ENCODE data around the gene NFE2L1.
"Not testable (repeated sequence)": the region's sequence is repeated elsewhere in the genome, so short reads cannot be mapped to it uniquely, and the experiment has no call there.

Gene NFE2L1

DNA sequence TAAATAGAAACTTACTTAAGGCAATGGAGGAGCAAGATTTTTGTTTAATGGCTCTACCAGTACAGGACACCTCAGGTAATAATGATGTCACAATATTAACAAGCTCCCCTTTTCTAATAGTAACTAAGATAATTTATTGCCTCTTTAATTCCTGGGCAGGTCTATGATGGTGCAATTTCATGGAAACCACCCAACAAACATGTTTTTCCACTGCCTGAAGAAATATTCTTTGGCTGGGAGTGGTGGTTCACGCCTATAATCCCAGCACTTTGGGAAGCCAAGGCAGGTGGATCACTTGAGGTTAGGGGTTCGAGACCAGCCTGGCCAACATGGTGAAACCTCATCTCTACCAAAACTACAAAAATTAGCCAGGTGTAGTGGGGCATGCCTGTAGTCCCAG is 19.6 kb downstream of the NFE2L1 start:
- DNase-seq (ENCODE audit: low read depth in 2 of 2) = not testable (repeated sequence)

DNA sequence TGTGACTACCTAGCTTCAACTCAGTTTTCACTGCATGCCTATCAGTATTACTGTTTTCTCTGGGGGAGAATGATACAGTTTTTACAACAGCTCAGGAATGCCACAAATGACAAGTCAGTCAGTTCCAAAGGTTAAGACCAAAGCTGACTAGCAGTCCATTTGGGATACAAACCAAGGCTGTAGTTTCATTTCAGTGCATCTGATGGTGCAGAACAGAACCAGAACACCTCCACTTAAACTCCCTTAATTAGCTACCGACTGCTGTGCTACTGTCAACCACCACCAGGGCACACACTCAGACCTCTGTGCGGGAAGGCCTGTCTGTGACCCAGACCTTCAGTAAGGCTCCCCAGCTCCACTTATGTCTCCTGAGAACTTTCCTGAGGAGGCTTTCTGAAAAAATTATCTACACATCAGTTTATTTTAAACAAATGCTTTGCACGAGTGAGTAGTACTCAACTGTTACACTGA is 20.4 kb downstream of the NFE2L1 start:
- no peak for DNase-seq (ENCODE audit: low read depth in 2 of 2)

DNA sequence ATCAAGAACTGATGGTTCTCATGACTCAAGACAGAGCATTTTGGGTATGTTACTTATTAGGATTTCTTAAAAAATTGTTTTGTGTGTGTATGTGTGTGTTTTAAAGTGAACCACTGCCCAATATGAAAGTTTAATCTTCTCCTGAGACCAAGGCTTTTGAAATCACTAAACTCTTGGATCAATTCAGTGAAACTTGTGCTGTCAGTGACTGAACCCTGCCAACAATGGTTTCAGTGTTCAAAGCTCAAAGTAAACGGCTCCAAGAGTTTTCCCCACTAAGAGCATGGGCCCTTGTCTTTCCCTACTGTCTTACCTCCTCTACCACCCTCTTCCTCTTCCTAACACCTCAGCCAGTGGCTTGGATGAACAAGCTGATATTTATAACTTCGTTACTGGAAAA is 22.0 kb downstream of the NFE2L1 start:
- DNase-seq (ENCODE audit: low read depth in 2 of 2) = no peak

DNA sequence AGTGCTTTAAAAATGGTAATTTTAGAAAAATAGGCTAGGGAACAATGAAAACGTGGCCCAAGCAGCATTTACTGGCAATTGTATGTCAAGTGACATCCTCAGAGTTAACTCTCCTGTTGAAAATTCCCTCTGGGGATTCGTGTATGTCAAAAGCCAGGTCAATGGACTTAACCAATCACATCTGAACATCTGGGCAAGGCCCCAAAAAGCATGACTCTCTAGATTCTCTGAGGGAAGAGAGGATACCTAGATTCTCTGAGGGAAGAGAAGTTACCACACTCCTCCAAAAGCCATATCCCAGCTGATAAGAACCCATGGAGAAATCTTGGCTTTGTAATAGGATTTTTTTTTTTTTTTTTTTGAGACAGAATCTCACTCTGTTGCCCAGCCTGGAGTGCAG is 23.5 kb downstream of the NFE2L1 start:
- no peak for DNase-seq (ENCODE audit: low read depth in 2 of 2)

DNA sequence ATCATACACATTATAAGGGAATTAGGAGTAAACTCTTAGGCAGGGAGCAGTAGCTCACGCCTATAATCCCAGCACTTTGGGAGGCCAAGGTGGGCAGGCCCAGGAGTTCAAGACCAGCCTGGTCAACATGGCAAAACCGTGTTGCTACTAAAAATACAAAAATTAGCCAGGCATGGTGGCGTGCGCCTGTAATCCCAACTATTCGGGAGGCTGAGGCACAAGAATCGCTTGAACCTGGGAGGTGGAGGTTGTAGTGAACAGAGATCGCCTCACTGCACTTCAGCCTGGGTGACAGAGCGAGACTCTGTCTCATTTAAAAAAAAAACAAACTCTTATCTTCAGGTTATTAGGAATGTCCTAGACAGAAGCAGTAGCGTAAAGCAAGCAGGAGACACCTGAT is 24.7 kb downstream of the NFE2L1 start:
- not testable (repeated sequence) for DNase-seq (ENCODE audit: low read depth in 2 of 2)

DNA sequence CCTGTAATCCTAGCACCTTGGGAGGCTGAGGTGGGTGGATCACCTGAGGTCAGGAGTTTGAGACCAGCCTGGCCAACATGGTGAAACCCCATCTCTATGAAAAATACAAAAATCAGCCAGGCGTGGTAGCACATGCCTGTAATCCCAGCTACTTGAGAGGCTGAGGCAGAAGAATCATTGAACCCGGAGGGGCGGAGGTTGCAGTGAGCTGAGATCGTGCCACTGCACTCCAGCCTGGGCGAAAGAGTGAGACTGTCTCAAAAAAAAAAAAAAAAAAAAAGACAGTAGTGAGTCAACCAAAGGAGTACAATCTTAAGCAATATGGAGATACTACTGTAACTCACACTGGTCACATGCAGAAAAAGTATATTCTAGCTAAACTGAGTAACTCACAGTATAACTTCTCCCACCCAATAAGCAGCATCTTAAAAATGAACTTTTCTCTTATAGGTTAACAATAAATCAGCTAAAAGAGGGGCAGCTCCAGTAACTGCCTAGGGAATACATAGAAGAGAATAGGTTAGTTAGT is 25.5 kb downstream of the NFE2L1 start:
- not testable (repeated sequence) for DNase-seq (ENCODE audit: low read depth in 2 of 2)

DNA sequence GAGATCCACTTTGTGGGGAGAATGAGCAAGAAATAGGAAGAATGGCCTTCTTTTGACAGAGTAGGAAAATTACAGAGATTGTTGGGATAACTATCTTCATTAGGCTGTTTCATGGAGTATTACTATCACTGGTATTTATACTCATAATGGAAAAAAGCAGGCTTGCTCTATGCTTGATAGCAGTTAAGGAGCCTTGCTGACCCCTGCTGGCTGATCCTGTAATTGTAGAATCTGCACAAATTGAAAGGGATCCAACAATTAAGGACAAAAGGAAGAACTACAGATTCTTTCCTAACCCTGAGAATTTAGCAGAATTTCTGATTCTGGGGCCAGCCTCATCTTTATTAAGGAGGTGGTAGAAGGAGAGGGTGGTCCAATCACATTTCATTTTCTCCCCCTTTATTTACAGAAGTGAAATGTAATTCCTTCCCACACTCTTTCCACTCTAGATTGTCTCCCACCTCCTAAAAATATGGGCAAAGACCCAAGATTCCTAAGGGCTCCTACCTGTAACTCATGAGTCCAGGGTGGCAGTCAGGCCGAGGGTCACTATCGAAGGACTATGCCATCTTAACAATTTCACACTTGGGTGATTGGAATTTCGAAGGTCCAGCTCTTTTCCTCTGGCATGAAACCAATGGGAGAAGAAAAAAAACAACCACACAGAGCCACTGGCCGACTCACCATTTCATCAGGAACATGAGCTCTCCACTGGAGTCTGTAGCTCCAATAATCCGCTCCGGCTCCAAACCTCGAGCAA is 26.3 kb downstream of the NFE2L1 start:
- peak; percentile 13 to 61 for DNase-seq (ENCODE audit: low read depth in 2 of 2)

DNA sequence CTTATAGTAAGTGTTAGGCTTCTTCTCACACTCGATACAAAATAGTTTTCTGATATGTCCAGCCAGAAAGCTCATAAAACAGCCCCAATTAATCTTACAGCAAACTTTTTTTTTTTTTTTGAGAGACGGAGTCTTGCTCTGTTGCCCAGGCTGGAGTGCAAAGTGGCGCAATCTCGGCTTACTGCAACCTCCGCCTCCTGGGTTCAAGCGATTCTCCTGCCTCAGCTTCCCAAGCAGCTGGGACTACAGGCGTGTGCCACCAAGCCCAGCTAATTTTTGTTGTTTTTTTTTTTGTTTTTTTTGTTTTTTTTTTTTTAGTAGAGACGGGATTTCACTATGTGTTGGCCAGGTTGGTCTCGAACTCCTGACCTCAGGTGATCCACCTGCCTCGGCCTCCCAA is 29.0 kb downstream of the NFE2L1 start:
- DNase-seq (ENCODE audit: low read depth in 2 of 2) = not testable (repeated sequence)

DNA sequence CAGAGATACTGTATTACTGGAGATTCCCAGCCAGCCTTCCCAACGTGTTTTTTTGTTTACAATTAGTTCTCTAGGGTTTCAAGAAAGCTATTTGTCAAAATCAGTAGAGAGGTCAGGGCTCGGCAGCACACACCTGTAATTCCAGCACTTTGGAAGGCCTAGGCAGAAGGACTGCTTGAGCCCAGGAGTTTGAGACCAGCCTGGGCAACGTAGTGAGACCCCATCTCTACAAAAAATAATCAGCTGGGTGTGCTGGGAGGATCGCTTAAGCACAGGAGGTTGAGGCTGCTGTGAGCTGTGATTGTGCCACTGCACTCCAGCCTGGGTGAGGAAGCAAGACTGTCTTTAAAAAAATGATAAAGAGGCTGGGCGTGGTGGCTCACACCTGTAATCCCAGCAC is 33.7 kb downstream of the NFE2L1 start:
- no peak for DNase-seq (ENCODE audit: low read depth in 2 of 2)

DNA sequence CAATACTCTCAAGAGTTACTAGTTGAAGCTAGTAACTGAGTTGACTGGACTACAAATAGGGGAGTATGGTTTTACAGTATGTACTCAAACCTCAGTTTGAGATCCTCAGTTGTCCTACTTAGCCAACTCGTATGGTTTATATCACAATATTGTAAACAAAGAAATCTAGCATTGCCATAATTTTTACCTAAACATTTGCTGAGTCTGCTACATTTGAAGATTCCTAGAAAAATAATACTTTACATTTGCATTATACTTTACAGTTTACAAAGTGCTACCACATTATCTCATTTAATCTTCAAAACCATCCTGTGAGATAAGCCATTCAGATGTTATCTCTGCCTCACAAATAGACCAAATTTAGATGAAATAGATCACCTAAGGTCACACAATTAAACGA is 36.8 kb downstream of the NFE2L1 start:
- no peak for DNase-seq (ENCODE audit: low read depth in 2 of 2)

DNA sequence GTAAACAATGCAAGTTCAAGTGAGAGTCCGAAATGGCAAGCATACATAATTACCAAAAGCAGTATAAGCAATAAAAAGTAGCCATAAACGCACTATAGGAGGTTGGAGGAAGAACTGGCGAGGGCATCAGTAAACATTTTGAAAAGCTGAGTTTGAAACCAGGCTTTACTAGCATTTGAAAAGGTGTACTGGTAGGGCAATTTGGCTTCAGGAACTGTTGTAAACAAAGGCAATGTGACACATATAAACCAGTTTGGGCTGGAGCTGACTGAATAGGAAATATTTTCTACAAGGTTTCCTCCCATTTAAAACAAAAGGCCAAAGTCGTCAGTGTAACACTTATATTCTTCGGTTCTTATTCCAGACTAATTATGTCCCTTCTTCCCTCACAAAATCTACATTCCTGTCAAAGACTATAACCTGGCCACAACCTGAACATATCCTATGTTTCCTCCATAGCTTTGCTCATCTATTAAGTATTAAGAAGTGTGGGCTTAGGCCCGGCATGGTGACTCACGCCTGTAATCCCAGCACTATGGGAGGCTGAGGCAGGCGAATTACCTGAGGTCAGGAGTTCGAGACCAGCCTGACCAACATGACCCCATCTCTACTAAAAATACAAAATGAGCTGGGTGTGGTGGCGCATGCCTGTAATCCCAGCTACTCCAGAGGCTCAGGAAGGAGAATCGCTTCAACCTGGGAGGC is 45.3 kb downstream of the NFE2L1 start:
- DNase-seq (ENCODE audit: low read depth in 2 of 2) = no peak

DNA sequence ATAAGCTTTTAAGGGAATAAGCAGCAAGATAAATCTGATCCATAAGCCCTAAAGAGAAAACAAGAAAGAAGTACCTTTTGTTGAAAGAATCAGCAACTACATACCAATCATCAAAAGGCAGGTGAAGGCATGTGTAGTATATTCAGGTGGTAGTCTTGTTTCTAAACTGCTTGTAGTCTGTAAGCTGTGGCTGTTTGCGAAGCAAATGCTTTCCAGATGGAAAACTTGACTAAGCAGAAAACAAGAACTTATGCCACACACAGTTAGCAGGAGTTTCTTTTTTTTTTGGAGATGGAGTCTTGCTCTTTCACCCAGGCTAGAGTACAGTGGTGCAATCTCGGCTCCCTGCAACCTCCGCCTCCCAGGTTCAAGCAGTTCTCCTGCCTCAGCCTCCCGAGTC is 47.5 kb downstream of the NFE2L1 start:
- DNase-seq (ENCODE audit: low read depth in 2 of 2) = no peak

DNA sequence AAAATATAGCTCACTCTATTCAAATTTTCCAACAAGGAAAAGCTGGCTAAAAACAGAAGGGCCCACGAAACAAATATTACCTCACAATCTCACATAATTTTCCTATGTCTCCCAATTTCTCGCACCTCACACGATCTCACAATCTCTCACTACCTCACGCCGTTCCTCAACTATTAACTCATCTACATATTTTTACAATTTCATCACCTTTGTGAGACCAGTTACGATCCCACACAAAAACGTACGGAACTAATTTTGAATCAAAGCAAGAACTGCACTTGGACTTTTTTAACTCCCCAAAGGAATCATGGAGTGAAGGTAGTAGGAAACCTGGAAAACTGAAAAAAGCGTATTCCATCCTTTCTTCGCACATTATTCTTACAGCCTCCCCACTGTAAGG is 52.0 kb downstream of the NFE2L1 start:
- DNase-seq (ENCODE audit: low read depth in 2 of 2) = no peak

DNA sequence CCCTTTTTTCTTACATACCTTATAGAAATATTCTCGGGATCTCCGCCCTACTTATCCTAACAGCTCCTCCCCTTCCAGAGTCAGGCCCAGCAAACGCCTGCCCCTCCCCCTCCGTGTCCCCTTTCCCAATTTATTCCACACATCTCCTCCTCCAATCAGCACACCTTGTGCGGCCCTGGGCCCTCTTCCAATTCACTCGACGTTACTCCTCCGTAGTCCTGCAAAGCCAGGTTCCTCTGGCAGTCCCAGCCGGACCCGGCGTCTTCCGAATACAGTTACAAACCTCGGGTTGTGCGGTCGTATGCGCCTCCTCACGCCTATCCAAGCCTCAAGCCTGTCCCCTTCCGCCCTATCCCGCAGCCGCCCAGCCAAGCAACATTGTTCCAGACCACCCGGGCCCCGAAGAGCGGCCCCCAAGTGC is 52.4 kb downstream of the NFE2L1 start:
- DNase-seq (ENCODE audit: low read depth in 2 of 2) = no peak

DNA sequence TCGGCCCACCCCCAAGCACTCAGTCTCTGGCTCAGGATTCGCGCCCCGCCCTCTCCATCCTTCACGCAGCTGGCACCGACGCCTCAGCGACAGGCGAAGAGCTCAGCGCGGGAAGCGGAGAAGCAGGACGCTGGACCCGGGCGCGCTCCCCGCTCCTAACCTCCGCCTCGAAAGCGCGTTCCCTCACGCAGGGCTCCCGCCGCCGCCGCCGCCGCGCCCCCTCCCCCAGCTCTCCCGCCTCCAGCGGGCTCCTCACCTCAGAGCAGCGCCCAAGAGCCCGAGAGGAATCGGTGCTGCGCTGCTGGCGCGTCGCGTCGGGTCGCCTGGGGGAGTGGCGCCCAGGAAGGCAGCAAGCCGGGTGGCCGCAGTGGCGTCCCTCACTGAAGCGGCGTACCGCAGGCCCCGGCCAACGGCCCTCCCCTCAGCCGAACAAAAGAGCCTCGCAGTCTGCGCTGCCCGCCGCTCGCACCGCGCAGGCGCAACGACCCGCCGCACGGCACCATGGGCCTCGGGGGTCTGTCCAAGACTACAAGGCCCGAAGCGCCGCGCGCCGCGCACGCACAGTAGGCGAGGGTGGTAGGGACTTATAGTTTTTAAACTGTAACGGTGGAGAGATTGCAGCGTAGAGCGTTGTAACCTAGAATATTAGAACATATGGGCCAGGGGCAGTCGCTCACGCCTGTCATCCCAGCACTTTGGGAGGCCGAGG is 53.0 kb downstream of the NFE2L1 start, which contains the start of gene CBX1:
CBX1 (minus strand) TSS at position 467 of the 709 bp plus-strand sequence. CDS start 24,474 bp downstream, outside the sequence.
- DNase-seq (ENCODE audit: low read depth in 2 of 2) = peak; percentile 87 to 88

DNA sequence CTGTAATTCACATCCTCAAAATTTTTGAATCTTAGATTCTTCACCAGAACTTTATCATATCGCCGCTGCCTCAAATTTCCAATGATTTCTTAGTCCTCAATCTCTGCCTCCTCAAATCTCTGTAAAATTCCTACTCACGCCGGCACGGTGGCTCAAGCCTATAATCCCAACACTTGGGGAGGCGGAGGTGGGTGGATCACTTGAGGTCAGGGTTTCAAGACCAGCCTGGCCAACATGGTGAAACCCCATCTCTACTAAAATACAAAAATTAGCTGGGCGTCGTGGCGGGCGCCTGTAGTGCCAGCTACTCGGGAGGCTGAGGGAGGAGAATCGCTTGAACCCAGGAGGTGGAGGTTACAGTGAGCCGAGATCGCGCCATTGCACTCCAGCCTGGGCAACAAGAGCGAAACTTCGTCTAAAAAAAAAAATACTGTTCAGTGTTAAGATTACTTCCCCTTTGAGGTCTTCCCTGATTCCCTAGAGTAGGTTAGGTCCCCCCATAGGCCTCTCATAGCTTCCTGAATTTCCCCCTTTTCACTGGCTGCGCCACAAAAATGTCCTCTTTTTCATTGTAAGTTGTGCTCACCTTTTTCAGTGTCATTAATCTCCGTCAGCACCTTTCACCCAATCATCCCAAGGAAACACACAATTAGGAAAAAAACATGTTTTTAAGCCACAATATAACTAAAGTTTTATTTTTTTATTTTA is 54.0 kb downstream of the NFE2L1 start:
- no peak for DNase-seq (ENCODE audit: low read depth in 2 of 2)

DNA sequence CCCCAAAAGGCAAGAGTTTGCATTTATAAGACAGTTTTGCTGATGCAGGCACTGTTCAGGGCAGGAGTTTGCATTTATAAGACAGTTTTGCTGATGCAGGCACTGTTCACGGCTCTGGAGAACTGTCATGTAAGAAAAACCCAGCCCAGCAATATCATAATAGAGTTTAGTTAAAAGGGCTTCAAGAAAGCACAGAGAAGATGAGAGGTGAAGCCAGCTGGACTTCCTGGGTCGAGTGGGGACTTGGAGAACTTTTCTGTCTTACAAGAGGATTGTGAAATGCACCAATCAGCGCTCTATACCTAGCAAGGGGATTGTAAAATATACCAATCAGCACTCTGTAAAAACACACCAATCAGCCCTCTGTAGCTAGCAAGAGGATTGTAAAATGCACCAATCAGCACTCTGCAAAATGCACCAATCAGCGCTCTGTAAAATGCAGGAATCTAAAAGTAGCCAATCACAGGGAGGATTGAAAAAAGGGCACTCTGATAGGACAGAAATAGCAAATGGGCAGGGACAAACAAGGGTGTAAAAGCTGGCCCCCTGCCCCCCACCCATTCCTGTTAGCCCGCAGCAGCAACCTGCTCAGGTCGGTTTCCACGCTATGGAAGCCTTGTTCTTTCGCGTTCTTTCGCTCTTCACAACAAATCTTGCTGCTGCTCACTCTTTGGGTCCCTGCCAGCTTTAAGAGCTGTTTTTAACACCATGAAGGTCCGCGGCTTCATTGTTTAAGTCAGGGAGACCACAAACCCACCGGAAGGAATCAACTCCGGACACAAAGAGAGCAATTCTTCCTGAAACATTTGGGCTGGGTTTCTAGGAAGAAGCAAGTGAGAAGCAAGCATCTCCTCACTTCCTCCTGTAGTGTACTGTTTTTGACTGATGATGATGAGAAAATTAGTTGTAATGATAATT is 54.9 kb downstream of the NFE2L1 start:
- no peak for DNase-seq (ENCODE audit: low read depth in 2 of 2)

DNA sequence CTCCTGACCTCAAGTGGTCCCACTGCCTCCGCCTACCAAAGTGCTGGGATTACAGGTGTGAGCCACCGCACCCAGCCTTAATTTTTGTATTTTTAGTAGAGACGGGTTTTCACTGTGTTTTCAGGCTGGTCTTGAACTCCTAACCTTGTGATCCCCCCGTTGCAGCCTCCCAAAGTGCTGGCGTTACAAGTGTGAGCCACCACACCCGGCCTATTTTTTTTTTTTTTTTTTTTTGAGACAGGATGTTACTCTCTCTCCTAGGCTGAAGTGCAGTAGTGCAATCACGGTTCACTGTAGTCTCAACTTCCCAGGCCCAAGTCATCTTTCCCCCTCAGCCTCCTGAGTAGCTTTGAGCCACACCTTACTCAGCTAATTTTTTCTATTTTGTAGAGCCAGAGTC is 56.3 kb downstream of the NFE2L1 start:
- no peak for DNase-seq (ENCODE audit: low read depth in 2 of 2)

DNA sequence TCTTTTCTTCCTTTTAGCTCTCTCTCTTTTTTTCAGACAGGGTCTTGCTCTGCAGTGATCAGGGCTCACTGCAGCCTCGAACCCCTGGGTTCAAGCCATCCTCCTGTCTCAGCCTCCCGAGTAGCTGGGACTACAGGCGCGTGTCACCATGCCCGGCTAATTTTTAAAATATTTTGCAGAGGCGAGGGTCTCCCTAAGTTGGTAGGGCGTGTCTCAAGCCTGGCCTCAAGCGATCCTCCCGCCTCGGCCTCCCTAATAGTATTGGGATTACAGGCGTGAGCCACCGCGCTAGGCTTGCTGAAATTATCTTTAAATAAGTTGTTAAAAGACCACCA is 58.6 kb downstream of the NFE2L1 start:
- no peak for DNase-seq (ENCODE audit: low read depth in 2 of 2)
